Activated CD4-positive, alpha-beta T cell treated with anti-CD3 and anti-CD28 coated beads, Interleukin-2, Interleukin-6, amounts not matched to agents 100 ng/mL and 50 ng/mL, durations not matched to agents 16 hours and 8 hours (primary cell): ENCODE data around the gene ARHGAP26.
"Not testable (repeated sequence)": the region's sequence is repeated elsewhere in the genome, so short reads cannot be mapped to it uniquely, and the experiment has no call there.

Experiments
- DNase-seq: peaks from one replicate; pipeline ENCODE4 v3.0.0-alpha.2; 2020

ARHGAP26 gene

DNA sequence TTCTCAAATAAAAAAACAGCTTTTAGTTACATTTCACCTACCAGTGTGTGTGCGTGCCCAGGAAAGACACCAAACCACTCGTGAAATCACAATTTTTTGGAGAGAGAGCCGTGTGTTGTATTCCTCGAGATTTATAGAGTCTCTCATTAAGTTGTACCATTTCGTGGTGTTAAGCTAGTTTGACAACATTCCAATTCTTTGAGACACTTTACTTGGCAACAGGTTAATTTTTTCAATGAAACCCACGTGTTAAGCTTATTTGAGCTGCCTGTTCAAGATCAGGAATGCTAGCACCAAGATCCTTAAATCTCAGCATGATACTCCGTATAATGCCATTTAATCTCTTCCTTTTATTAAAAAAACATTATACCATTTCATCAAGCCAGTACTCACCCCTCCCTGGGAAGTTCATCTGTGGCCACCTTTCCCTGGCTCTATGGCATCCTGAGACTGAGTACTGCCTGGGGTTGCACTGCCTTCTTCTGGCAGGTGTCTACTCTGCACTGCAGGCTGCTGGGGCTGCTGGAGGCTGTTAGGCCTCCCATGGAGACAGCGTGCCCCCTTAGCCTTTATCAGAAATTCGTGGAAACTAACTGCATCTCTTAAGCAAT is 143.7 kb downstream of the ARHGAP26 start:
- no peak for DNase-seq

- DNase-seq, result no peak
These were observed 144.9 kb downstream of the ARHGAP26 start for GRCh38 chr5:142915038-142915437.

DNA sequence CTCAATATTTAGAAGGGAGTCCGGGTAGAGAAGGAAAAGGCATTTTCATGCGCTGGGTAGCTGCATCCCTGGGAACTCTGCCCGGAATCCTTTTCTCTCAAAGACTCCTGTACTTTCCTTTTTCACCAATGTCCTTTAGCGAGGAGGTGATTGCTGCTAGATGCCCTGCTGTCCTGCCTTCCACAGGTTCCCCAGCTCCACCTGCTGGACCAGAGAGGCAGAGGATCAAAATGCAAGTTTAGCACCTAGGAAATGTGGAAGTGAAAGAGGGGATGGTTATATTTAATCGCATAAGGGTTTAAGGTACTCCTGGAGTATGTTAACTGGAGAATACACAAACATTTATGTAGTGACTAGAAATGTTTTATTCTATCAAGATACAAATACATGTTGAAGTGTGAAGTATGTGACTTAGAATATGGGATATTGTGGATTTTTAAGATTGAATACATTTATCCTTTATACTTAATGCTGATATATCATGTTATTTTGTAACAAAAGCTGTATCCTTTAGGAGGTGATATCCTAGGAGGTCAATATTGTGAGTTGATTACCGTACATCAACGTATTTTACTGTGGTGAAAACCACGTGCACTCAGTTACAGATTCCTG is 145.7 kb downstream of the ARHGAP26 start:
- DNase-seq, result peak; percentile 22

DNA sequence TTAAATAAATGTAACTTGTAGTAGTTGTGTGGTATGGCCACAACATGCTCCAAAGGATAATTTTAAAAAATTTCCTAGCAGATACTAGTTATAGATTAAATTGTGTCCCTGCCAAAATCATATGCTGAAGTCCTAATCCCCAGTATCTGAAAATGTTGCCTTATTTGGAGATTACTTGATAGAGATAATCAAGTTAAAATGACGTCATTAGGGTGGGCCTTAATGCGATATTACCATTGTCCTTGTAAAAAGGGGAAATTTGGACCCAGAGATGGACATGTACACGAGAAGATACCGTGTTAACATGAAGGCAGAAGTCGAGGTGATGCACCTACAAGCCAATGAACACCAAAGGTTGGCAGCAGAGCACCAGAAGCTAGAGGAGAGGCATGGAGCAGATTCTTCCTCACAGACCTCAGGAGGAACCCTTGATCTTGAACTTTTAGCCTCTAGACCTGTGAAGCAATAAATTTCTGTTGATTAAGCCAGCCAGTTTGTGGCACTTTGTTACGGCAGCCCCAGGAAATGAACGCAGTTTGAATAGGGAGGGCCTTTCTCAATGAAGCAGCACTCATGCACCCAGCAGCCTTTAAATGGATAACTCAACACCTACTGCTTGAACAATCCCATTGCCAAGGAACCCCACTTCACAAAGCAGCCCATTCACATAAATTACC is 148.9 kb downstream of the ARHGAP26 start:
- no peak for DNase-seq

DNA sequence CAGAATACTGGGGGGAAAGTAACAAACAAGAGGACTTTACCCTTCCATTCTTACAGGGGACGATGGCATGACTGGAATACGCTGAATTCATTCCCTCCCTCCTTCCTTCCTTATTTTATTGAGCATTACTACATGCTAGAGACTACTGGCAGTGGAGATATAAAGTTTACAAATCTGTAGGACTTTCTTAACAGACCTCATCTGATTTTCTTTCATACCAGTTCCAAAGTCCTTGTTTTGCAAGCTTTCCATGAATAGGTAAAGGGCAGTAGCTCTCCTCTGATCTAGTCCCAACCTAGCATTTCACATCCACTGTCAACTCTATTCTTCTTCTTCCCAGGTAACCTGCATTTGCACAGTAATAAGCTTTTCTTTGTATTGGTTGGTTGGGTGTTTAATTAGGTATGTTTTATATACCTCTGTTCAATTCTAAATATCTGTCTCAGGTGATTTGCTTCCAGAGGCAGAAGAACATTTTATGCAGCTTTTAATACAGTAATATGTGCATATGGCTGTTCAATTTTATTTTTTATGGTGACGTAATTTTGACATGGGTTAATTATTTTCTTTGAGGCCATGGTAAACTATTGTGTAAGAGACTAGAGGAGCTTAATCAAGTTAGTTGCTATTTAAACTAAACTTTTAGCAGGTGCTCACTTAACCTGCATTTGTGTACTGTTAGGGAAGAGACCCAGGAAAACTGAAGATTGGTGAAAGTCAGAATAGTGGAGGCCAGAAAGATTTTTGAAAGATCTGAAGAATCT is 150.9 kb downstream of the ARHGAP26 start:
- no peak for DNase-seq

DNA sequence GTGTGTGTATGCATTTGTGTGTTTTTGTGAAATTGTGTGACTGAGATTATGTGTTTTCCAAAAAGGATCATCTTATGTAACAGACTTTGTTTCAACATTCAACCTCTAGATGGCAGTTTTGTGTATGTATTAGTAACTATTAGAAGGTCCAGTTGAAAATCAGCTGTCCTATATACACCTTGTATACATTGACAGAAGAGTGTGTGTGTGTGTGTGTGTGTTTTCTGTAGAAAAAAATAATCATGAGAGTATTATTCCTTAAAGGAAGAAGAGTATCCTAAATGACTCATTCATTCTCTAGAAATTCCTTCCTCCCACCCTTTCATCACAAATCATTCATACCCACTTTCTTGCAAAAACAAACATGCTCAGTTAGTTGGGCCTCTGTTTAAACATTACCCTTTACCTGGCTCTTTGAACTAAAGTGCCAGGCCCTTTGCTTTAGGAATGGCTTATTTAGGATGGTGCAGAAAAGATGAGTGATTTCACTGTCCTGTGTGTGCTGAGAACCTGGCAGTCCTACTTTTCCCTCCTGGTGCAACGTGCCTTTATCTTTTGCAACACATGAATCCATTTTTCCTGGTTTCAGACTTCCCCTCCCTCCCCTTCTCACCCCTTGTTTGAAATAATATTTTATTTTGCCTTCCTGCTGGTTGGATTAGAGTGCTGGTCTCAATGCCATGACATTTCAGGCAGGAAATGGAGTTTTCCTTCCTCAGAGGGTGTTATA is 152.2 kb downstream of the ARHGAP26 start:
- DNase-seq, result peak; percentile 23

DNA sequence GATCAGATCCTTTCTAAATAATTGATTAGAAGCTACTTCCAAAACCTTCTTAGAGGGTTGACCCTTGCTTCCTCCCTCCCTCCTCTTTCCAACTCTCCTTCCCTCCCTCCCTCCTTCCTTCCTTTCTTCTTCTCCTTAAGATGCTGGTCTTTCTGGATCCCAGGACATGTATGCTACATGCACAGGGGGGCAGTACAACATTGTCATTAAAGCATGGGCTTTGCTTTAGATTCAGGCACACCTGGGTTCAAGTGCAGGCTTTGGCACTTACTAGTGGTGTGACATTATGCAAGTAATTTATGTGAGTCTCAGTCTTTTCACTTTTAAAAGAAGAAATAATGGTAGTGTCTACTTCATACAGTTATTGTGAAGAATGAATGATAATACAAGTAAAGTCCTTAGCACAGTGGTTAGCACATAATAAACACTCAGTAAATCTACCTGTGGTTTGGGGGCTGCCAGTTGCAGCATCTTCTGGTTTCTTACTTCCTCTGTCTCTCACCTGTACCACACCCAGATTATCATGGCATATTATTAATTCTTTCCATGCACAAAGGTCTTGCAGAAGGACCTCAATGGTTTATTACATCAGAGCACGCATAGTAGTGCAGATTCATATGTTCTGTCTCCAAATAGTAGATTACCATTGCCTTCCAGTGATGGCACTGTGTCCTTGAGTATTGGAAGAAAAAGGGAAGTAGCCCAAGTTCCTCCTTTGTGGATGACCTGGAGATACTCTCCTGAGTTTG is 154.1 kb downstream of the ARHGAP26 start:
- DNase-seq, result no peak

DNA sequence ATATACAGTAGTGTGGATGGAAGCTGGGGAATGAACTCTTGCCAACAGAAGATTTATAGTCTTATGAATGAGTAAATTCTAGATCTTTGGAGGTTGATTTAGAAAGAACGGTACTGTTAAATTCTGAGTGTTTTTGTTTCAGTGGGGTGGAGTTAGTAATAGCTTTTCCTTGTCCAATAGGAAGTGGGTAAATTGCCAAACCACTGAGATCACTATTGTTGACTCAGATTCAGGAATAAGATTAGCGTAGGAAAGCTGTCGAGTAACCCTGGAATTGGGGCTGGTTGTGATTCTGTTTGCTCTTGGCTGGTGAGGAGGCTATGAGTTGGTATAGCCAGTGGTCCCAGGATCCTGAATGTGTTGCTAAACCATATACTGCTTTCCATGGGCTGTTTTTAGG is 155.6 kb downstream of the ARHGAP26 start:
- peak; percentile 18 for DNase-seq

GRCh38 chr5:142926549-142926948 is 156.4 kb downstream of the ARHGAP26 start:
- no peak for DNase-seq

DNA sequence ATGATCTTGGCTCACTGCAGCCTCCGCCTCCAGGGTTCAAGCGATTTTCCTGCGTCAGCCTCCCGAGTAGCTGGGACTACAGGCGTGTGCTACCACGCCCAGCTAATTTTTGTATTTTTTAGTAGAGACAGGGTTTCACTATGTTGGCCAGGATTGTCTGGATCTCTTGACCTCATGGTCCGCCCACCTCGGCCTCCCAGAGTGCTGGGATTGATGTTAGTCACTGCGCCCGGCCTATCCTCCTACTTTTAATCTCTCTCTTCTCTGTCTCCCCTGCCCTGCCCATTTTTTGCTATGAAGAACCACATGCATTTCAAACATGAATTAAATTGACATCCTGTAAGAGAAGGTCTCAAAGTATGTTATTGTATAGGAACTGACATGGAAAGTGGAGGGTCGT is 158.8 kb downstream of the ARHGAP26 start:
- not testable (repeated sequence) for DNase-seq

GRCh38 chr5:142929587-142929986 is 159.4 kb downstream of the ARHGAP26 start:
- DNase-seq, result no peak

- no peak for DNase-seq
These were observed 160.4 kb downstream of the ARHGAP26 start for GRCh38 chr5:142930395-142931110.

GRCh38 chr5:142931896-142932686 is 161.9 kb downstream of the ARHGAP26 start:
- DNase-seq, result no peak

DNA sequence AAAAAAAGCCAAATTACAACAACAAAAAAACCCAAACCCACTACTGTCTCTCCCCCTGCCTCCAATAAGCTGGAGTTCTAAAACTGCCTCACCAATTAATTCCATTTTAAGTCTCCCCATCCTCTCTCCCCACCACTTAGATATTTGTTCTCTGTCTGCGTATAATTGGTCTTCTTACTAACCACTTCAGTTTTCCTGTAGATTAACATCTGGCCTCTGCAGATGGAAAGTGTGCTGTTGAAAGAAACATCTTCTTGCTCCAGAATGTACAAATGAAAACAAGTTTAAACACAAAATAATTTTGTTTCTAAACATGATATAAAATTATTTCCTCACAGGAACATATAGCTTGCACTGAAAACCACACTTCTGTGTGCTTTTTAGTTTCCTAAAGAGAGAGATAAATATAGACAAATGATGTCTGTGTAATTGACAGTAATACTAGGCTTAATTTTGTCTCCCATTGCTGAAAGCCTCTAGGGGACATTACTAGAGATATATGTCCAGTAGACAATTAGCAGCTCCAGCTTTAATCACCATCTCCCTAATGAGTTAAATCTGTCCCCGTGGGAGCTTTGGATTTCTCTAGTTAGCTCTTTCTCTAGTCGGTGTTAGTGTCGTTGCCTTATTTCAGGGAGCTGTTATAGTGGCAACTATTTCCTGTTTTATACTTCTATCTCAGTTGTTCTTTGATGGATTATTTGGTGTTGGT is 164.0 kb downstream of the ARHGAP26 start:
- no peak for DNase-seq

DNA sequence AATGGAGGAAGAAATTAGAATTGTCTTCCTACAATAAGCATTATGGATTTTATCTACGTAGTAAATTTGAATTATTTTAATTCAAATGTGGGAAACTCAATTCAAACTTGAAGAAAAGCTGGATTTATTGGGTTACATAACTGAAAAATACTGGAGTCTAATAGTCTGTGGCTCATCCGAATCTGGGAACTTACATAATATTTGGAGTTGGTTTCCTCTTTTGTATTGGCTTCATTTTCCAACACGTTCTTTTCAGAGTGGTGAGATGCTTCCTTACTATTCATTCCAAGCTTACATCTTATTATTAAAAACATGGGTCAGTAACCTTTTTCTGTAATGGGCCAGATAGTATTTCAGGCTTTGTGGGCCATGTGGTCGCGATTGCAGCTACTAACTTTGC is 164.8 kb downstream of the ARHGAP26 start:
- DNase-seq, result no peak

DNA sequence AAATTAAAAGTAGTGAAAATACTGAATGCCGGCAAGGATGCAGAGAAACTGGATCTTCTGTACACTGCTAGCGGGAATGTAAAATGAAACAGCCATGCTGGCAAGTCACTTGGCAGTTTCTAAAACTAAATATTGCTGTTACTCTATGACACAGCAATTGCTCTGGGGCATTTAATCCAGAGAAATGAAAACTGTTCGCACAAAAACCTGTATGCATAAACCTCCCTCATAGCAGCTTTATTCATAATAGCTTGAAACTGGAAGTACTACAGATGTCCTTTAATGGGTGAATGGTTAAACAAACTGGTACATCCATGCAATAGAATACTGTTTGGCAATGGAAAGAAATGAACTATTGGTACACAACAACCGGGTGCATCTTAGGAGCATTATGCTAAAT is 167.2 kb downstream of the ARHGAP26 start:
- DNase-seq, result no peak

DNA sequence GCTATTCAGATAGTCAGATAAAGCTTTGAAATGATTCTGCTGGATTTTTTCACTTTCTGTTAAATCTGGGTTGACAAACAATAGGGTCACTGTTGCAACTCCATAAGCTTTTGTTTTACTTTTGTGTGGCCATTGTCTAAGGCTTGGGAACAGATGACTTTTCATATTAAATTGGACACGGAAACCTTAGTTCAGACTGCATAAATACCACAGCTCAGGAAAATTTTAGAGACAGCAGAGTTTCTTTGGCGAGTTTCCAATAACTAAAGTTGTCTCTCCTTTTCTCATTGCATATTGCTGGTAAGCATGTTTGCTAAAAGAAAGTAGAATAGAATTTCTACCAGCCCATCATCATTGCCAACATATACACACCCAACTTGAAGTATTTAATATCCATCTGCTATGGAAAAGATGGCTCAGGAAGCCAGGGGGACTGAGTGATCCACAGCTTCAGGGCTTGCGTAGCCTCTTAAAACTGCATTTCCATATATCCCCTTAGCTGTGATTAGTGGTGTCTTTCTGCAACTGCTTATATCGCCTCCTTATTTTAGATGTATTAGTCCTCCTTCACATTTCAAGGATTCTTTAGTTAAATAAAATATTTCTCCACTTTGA is 168.2 kb downstream of the ARHGAP26 start:
- no peak for DNase-seq

- DNase-seq, result no peak
These were observed 168.8 kb downstream of the ARHGAP26 start for GRCh38 chr5:142939006-142939405.

DNA sequence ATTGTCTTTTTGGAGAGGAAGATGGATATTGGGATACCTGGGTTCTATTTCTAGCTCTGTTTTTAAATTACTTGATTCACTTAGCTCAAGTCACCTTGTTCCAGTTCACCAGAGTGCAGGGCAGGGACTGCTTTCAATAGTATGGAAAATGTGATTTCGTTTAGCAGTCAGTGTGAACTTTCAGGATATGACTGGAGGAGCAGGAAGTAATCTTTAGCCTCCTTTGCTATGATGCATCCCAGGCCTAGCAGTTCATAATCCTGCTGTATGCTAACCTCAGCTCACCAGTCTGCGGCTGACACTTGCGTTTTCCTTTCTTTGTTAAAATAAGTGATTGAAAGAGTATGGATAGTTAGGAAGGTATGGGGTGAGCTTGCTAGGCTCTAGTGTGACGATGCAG is 169.7 kb downstream of the ARHGAP26 start:
- DNase-seq, result no peak

DNA sequence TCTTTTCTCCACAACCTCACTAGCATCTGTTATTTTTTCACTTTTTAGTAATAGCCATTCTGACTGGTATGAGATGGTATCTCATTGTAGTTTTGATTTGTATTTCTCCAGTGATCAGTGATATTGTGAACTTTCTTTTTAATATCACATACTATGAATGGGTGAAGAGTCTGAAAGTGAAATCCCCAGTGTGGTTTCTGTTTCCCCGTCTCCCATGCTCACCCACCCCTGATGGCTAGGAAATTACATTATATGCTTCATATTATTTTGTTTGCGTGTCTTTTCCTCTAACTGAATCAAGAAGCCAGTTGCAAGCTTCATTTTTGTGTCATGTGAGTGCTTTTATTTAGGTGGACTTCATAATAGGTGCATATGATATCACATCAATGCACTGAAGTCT is 171.1 kb downstream of the ARHGAP26 start:
- DNase-seq, result no peak
